ENCODE results near the gene CACNA1G. TPM values are rescaled to one million over a fixed set of nuclear protein-coding genes. Genes with fewer than 3 reads are reported as not detected.

The CACNA1G gene
- total and polyA plus RNA-seq, 10 donors, result 0.02 to 1.3 (median 0.09) TPM; not detected in 1

DNA sequence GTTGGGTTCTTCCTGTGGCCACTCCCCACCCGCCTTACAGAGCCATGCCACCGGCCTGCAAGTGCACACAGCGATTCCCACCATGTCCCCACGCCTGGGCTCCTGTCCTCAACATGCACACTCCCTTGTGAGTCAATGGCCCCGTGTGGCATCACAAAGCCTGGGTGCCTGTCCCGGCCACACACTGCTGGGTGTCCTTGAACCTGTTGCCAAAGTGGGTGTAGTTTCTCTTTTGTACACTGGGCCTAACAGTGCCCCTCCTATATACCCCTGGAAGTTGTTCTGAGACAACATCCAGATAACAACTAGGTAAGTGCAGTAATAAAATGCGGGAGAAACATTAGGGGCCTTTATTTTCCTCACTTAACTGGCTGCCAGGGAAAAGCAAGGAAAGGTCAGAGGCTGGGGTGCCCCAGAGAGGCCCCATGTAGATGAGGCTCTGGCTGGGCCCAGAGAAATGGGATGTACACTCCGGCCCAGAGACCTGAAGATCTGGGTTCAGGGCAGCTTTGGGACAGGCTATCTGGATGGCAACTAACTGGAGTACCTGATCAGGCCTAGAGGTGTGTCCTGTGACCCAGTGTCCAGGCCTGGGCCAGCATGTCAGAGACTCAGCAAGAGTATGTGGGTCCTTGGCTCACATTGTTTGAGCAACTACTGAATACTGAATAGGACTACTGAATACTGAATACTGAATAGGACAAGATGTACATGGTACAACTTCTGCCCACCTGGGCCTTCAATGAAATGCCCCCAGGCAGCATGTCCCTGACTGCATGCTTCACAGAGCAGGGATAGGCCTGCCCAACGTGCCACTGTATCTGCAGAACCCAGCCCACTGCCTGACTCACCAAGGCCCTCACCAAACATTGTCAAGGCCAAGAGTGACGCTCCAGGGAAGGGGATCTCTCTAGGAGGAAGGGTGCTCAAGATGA lies 82.5 kb downstream of the CACNA1G start:
- intact Hi-C loops (cut with DNase I; ENCODE audit: low total_unique reads), result no loop called here
- 82 to 88% (median 85%) methylated on average over 10 of the region's 10 CpGs for WGBS, 5 donors
- no peak overlapping the region for H3K27ac ChIP-seq

DNA sequence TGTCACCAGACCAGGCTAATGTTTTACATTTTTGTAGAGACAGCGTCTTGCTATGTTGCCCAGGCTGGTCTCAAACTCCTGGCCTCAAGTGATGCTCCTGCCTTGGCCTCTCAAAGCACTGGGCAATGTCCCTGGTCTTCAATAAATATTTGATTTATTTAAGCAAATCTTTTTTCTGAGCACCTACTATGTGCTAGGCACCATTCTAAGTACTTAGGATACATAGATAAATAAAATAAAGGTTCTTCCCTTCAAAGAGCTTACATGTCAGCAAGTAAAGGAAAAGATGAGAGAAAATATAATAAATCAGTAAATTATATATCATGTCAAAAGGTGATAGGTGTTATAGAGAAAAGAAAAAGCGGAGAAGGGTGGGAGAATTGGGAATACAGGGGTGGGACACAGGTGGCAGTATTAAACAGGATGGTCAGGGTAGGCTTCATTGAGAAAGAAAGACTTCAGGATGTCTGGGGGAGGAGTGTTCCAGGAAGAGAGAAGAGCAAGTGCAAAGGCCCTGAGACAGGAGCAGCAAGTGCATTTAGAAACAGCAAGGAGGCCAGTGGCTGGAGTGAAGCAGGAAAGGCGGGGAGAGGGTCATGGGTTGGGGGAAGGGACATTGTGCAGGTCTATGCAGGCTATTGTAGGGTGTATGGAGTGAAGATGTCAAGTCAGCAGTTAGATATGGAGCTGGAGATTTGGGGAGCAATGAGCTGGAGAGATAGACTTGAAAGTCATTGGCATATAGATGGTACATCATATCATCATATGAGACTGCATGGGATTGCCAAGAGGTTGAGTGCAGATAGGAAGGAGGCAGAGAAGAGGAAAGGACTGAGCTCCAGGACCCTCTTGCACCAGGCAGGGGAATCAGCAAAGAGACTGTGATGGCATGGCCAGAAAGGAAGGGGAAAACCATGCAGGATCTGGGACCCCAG lies 85.5 kb downstream of the CACNA1G start:
- H3K9me3 ChIP-seq, result no peaks in the 10 kb centered on the region
- intact Hi-C loops (cut with DNase I; ENCODE audit: low total_unique reads), result no loop called here
- H3K27ac ChIP-seq, result no peak overlapping the region
- TF ChIP-seq POLR2AphosphoS5 (IDR thresholded peaks at IDR 0.05) (no peak), POLR2A (IDR thresholded peaks at IDR 0.05) (no peak), CTCF (IDR thresholded peaks at IDR 0.05 in 8 of 11, conservative IDR thresholded peaks at IDR 0.05 in 3 of 11) (no peak)
- no peaks in the 10 kb centered on the region for H3K36me3 ChIP-seq
- no peak for DNase-seq
- peaks cover 0 to 3% (median 0%) of the 10 kb centered on the region in 7 donors for H3K27me3 ChIP-seq (replicated peaks in 1 of 7)
- no peak overlapping the region for H3K4me3 ChIP-seq
- H3K4me1 ChIP-seq, result peaks cover 8 to 27% (median 16%) of the 10 kb centered on the region in 6 donors
- WGBS, 5 donors, result 84 to 95% (median 89%) methylated on average over 3 of the region's 3 CpGs

More for the DNA sequence above, 82.5 kb downstream of the CACNA1G start:
- Histone ChIP-seq H3K9me3 (no peaks in the 10 kb centered on the region), H3K36me3 (no peaks in the 10 kb centered on the region), H3K27me3 (replicated peaks in 1 of 7) (peaks cover 0 to 19% (median 0%) of the 10 kb centered on the region in 7 donors), H3K4me3 (no peak overlapping the region), H3K4me1 (peaks cover 28 to 57% (median 44%) of the 10 kb centered on the region in 6 donors)
- DNase-seq, result no peak
- TF ChIP-seq POLR2A (IDR thresholded peaks at IDR 0.05), result no peak
- TF ChIP-seq POLR2AphosphoS5 (IDR thresholded peaks at IDR 0.05), result no peak
- TF ChIP-seq CTCF (IDR thresholded peaks at IDR 0.05 in 8 of 11, conservative IDR thresholded peaks at IDR 0.05 in 3 of 11), result no peak

- 48 to 82% (median 63%) methylated on average over 2 of the region's 2 CpGs for WGBS, 5 donors
- Histone ChIP-seq H3K4me3 (no peak overlapping the region), H3K36me3 (no peaks in the 10 kb centered on the region), H3K4me1 (peaks cover 0 to 18% (median 5%) of the 10 kb centered on the region in 6 donors), H3K9me3 (peaks cover 0 to under 1% (median 0%) of the 10 kb centered on the region in 8 donors), H3K27me3 (replicated peaks in 1 of 7) (no peaks in the 10 kb centered on the region), H3K27ac (no peak overlapping the region)
- DNase-seq, result no peak
- intact Hi-C loops (cut with DNase I; ENCODE audit: low total_unique reads), result no loop called here
- TF ChIP-seq POLR2AphosphoS5 (IDR thresholded peaks at IDR 0.05), result no peak
- no peak for TF ChIP-seq POLR2A (IDR thresholded peaks at IDR 0.05)
Observed at GRCh38 chr17:50647187-50647586, 86.7 kb downstream of the CACNA1G start.

GRCh38 chr17:50649042-50649908 lies 88.8 kb downstream of the CACNA1G start:
- Histone ChIP-seq H3K4me3 (no peak overlapping the region), H3K9me3 (peaks cover 0 to 12% (median 8%) of the 10 kb centered on the region in 8 donors), H3K27ac (no peak overlapping the region), H3K27me3 (replicated peaks in 1 of 7) (no peaks in the 10 kb centered on the region), H3K4me1 (peaks cover 0 to 8% (median 0%) of the 10 kb centered on the region in 6 donors), H3K36me3 (no peaks in the 10 kb centered on the region)
- TF ChIP-seq POLR2AphosphoS5 (IDR thresholded peaks at IDR 0.05) (no peak), CTCF (IDR thresholded peaks at IDR 0.05 in 8 of 11, conservative IDR thresholded peaks at IDR 0.05 in 3 of 11) (no peak), POLR2A (IDR thresholded peaks at IDR 0.05) (no peak)
- intact Hi-C loops (cut with DNase I; ENCODE audit: low total_unique reads), result no loop called here
- 73 to 91% (median 86%) methylated on average over 7 of the region's 7 CpGs for WGBS, 5 donors
- DNase-seq, result no peak

All from spleen (tissue), 11 donors.